ENCODE results near the gene FADD.
"Not testable (repeated sequence)": the region's sequence is repeated elsewhere in the genome, so short reads cannot be mapped to it uniquely, and the experiment has no call there.

FADD gene

DNA sequence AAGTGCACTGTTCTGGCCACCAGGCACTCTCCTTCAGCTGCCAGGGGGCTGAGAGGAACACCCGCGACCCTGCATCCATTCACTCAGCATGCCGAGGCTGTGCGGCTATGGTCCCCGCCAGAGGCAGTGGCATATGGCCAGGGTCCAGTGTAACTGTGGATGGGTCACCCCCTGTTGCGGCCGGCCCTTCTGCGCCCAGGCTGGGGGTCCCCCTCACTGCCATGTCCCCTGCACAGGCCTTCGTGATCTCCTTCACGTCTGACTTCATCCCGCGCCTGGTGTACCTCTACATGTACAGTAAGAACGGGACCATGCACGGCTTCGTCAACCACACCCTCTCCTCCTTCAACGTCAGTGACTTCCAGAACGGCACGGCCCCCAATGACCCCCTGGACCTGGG is 20.8 kb upstream of the FADD start:
- no peak for DNase-seq (ENCODE audit: low read depth in 2 of 2)

DNA sequence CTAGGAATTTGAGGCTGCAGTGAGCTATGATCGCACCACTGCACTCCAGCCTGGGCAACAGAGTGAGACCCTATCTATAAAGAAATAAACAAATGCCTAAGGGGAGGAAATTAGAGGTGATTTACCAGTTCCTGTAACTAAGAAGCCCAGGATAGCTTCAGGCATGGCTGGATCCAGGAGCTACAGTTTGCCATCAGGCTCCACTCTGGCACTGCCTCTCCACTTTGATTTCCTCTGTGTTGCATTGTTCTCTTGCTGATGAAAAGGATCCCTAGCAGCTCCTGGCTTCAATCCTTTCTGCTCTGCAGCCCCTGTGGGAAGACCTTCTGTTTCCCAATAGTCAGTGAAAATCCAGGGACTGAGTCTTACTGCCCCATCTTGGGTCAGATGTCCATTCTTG is 20.1 kb upstream of the FADD start:
- DNase-seq (ENCODE audit: low read depth in 2 of 2) = no peak

DNA sequence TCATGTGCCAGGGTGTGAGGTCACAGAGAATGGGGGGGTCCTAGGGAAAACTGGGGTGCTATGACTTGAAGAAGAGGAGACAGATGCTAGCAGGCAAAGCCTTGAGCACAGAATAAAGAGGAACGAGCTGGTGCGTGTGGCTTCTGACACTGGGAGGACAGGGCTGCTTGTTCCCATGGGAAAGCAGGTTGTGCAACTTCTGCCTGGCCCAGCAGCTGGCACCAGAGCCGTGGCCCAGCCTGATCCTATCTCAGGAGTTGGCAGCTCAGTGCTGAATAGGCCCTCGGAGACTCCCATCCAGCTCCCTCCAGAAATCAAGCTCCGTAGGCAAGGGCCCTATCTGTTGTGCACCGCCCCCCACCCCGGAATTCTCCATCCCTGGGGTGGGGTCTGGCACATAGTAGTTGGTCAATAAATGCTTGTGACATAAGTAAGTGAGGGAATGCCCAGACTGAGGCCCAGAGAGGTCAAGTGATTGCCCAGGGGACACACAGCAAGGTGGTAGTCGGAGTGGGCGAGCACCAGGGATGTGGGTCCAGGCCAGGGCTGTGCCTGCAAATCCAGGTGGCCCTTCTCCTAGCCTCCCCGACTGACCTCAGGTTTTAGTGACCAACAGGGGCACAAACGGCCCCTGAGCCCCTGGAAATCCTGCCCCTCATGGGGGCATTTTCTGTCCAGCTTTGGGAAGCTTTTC is 19.5 kb upstream of the FADD start:
- DNase-seq (ENCODE audit: low read depth in 2 of 2) = no peak

DNA sequence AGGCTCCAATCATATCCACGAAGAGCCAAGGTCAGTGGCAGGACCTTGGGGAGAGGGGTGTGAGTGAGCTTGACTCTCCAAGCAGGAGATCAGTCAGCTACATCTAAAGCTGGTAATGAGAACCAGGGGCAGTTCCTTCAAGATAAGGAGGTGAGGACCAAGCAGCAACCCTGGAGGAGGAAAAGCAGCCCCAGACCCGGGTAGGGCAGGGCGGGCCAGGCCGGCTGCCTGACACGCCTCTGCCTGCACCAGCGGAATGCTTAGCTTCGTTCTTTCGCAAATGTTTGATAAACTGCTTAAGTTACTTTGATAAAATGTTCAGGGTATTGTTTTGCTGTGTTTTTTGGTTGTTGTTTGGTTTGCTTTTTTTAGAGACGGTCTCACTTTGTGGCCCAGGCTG is 18.7 kb upstream of the FADD start:
- DNase-seq (ENCODE audit: low read depth in 2 of 2) = no peak

DNA sequence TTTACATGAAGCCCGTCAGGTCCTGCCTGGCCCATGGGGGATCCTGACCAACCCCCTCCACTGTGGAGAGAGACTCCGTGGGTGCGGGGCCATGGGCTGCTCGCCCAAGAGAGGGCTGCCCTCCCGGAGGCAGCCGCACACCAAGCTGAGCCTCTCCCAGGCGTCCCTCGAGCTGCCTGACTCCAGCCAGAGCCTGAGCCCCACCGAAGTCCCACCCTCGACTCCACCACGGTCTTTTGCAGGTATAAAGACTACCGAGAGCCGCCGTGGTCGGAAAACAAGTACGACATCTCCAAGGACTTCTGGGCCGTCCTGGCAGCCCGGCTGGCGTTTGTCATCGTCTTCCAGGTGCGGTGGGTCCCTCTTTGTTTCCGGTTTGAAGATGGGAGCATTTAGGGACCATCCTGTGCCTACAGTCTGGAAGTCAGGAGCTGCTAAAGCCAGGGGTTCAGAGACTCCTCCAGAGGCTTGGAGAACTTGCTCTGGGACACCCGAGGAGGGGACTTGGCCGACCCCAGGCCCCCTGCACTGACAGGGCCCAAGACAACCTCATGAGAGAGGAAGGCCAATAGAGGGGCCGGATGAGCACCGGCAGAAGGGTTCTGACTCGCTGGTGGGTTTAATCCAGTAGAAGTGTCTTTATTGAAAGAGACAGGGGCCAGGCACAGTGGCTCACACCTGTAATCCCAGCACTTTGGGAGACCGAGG is 17.6 kb upstream of the FADD start:
- no peak for DNase-seq (ENCODE audit: low read depth in 2 of 2)

DNA sequence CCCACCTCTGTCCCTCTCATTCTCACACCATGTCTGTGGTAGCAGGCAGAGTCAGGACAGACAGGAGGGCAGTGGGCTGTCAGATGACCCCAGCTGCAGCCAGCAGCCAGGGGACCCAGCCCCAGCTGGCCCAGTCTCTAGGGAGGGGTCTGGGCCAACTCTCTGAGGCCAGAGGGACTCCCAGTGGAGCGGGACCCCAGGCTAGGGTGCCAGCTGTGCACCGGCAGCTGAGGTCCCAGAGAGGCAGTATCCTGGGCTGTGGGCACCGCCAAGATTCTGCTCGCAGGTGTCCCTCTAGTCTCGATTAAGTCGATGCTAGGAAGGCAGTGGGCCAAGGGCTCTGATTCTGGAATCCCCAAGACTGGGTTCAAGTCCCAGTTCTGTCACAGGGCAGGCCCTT is 16.7 kb upstream of the FADD start:
- no peak for DNase-seq (ENCODE audit: low read depth in 2 of 2)

DNA sequence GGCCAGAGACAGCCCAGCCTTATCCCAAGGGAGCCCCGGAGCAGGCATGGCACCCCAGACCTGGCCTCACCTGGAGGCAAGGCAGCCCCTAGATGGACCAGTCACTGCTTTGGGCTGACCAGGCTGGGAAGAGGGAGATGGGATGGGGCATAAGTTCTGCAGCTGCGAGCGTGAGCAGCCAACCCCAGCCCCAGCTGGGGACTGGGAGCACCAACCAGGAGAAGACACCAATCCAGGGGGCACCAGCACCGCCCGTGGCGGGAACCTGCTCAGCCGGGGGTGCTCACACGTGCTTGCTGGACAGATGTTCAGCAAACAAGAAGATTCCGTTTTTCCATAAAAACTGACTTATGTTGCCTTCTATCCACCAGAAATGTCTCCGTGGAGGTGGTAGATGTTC is 16.2 kb upstream of the FADD start:
- no peak for DNase-seq (ENCODE audit: low read depth in 2 of 2)

DNA sequence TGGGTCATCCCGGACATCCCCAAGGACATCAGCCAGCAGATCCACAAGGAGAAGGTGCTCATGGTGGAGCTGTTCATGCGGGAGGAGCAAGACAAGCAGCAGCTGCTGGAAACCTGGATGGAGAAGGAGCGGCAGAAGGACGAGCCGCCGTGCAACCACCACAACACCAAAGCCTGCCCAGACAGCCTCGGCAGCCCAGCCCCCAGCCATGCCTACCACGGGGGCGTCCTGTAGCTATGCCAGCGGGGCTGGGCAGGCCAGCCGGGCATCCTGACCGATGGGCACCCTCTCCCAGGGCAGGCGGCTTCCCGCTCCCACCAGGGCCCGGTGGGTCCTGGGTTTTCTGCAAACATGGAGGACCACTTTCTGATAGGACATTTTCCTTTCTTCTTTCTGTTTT is 15.3 kb upstream of the FADD start:
- DNase-seq (ENCODE audit: low read depth in 2 of 2) = no peak

DNA sequence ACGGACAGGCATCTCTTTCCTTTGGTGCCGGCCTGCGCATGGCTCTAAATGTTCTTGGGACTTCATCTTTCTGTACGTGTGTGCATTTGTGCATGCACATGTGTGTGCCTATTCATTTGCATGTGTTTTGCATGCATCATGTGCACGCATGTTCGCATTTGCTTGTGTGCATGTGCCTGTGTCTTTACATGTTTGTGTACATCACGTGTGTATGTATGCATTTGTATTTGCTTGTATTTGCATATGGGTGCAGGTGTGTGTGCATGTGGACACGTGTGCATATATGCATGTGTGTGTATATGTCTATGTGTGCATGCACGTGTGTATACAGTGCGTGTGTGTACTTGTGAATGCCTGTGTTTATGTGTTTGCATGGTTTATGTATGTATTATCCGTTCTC is 13.5 kb upstream of the FADD start:
- DNase-seq (ENCODE audit: low read depth in 2 of 2) = no peak

DNA sequence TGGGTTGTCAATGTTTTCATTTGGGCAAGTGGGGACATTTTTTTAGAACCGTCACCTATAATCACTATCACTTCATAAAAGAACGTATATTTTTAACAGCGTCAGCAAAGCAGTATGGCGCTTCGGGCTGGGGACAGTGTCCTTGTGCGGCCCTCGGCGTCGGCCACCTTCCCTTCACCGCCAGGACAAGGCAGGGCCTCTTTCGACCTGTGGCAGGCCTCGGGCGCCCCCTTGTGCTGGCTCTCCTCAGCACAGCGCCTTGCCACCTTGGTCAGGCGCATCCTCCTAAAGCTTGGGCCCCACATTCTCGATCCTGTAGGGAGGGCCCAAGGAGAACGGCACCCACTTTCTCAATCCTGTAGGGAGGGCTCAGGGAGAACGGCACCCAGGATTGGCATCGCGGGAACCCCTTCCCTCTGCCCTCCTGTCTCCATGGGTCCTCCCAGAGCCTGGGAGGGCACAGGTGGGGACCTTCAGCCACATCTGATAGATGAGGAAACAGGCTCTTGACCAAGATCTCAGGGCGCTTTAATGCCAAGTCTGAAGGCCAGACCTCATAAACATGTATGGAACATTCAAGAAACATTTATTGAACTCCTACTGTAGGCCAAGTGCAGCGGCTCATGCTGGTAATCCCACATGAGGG is 11.5 kb upstream of the FADD start:
- peak; percentile 31 to 53 for DNase-seq (ENCODE audit: low read depth in 2 of 2)

DNA sequence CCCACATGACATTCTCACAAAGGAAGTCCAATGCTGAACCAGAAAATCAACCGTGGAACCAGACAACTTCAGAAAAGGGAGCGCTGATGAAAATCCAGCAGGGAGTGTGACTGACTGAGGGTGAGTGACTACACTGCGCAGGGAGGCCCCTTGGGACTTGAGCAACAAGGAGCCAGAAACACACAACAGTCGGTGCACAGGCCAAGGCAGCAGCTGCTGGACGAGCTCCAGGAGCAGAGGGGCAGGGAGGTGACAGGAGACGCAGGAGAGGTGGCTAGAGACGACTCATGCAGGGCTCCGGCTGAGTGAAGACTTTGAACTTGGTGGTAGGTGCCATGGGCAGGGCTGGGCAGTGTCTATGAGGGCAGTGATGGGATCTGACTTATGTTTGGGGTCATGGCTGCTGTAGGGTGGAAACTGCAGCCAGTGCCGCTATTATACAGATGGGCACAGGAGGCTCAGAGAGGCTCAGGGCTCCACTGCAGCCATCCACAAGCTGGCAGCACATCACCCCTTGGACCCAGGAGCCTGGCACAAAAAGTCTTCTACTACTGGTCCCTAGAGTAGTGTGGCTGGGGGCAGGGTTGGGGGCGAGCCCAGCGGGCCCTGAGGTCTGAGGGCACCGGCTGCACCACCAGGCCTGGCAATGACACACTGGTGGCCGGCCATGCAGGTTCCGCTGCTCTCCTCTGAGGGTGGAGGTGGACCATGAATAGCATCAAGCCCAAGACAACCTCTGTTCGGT is 10.3 kb upstream of the FADD start:
- DNase-seq (ENCODE audit: low read depth in 2 of 2) = no peak

DNA sequence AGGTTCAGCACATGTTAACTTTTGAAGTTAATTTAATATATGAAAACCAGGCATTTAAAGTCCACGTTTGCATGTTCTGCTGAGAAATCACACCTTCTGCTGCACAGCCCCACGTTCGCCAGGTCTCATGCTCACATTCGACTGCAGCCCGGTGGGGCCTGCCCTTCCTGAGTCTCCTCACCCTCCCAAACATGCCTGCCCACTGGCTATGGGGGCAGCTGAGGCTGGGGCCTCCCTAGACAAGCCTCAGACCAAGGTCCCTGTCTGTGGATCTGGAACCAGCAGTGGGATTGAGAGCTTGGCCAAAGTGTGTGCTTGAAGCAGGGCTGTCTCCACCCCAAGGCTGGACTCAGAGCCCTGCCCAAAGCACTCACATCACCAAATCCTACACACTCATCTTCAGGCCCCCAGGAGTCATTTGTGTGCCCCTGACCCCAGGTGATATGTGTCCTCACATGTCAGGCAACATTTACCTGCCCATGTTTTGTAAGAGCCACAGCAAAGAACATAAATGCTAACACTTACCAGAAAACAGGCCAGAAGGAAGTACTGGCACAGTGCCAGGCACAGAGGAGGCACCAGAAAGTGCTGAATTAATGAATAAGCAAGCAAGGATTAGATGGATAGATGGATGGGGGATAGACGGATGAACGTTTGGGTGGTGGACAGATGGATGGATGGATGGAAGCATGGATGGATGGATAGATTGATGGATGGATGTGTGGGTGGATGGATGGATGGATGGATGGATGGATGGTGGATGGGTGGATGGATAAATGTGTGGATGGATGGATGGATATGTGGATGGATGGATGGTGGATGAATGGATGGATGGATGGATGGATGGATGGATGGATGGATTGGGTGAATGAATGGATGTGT is 9.4 kb upstream of the FADD start:
- no peak for DNase-seq (ENCODE audit: low read depth in 2 of 2)

DNA sequence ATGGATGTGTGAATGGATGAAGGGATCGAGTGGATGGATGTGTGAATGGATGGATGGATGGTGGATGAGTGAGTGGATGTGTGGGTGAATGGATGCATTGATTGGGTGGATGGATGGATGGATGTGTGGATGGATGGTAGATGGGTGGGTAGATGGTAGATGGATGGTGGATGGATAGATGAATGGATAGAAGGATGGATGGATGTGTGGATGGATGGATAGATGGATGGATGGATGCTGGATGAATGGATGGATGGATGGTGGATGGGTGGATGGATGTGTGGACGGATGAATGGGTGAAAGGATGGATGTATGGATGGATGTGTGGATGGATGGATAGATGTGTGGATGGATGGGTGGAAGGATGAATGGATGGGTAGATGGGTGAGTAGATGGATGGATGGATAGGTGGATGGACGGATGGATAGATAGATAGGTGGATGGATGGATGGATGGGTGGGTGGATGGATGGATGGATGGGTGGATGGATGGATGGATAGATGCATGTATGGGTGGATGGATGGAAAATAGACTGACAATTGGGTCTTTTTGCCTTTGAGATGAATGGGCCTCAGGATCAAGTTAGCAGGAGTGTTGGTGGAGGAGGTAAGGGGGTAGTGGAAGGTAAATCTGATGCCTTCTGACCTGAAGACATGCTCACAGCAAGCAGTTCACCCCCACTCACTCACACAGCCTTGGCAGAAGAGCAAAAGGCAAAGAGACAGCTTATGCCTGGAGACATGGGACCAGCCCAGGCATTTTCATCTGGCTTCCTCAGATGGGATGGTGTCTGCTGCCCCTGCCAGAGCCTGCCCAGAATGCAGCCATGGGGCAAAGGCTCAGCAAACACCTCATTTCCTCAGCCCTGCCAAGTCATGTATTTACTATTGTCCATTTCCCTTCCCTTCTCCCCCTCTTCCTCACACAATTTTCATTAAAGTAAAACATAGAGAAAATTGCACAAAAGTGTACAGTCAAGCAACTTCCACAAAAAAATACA is 8.0 kb upstream of the FADD start:
- no peak for DNase-seq (ENCODE audit: low read depth in 2 of 2)

DNA sequence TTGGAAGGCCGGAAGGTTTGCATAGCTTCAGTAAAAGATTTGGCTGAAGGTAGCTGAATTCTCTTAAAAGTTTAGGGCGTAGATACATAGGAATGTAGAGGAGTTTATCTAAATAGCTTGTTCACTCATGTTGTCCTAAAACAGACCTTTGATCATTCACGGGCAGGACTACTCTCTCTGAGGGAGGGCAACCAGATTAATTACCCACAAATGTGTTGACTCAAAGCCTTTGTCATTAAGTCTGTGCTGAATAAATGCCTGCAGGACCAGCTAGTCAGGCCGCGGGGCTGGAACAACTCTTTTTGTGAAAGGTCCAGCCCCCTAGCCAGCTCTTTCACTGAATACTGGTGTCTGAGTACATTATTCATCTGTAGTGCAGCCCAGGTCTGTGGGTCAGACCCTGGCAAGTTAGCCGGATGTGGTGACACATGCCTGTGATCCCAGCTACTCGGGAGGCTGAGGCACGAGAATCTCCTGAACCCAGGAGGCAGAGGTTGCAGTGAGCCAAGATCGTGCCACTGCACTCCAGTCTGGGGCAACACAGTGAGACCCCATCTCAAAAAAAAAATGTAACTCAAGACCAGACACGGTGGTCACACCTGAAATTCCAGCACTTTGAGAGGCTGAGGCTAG is 2.8 kb upstream of the FADD start:
- no peak for DNase-seq (ENCODE audit: low read depth in 2 of 2)

DNA sequence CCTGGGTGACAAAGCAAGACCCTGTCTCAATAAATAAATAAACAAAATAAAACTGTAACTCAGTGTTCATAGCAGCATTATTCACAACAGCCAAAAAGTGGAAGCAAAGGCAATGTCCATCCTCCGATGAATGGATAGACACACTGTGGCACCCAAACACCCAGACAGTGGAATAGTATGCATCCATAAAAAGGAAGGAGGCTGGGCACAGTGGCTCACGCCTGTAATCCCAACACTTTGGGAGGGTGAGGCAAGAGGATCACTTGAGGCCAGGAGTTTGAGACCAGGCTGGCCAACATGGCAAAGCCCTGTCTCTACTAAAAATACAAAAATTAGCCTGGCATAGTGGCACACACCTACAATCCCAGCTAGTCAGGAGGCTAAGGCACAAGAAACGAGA is 2.0 kb upstream of the FADD start:
- not testable (repeated sequence) for DNase-seq (ENCODE audit: low read depth in 2 of 2)

DNA sequence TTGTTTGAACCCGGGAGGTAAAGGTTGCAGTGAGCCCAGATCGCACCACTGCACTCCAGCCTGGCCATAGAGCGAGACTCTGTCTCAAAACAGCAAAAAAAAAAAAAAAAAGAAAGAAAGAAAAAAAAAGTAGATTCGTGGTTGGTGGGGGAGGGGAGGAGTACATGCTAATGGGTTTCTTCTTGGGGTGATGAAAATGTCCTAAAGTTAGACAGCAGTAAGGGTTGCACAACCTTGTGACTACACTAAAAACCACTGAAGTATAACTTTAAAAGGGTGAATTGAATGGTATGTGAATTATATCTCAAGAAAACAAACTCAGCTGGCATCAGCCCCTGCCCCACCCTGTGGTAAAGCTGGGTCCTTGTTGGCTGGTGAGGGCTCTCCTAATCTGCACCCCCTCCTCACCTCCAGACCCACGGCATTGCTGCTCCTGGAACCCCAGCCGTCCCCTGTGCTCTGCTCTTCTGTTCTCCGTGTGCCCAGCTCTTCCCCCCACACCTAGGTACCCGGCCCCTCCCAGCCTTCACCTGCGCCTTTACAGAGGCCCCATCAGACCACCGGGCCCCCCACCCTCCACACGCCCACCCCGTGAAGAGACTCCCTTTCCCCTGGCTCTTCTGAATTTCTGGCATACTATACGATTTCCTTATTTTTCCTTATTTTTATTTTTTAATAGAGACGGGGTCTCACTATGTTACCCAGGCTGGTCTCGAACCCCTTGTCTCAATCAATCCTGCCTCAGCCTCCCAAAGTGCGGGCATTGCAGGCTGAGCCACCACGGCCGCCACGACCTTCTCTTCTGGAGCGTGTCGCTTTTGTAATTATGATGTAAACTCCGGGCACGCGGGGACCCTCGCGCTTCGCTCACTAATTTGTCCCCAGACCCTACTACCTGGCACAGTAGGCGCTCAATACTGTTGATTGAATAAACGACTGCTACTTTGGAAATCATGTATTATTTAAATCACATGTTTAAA is 924 bp upstream of the FADD start:
- no peak for DNase-seq (ENCODE audit: low read depth in 2 of 2)

DNA sequence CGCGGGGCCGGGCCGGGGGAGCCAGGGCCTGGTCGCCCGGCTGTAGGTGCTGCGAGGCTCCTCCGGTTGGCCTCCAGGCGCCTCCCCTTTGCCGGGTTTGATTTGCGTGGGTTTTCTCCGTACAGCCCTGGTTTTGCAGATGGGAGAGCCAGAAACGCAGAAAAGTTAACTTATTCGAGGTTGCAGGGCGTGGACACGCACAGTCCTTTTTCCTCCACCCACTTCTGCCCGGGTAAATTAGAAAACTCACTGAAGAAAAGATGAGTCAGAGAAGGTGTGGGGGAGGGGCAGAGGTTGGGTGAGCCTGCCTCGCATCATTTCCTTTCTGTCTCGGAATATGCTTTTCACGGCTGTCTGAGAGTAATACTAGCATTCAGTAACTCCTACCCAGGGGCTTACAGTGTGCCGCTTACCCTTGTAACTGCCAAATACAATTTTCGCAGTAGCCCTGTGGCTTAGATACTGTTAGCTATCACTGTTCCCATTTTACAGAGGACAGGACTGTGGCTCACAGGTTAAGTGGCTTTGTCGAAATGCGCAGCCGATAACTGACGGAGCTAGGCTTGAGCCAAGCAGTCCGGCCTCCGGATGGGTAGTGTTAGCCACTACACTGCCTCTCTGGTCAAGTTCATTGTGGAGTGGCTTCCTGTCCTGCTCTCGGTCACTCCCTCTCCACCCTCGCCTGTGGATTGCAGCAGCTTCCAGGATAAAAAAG is 812 bp downstream of the FADD start:
- peak; percentile 84 to 97 for DNase-seq (ENCODE audit: low read depth in 2 of 2)

DNA sequence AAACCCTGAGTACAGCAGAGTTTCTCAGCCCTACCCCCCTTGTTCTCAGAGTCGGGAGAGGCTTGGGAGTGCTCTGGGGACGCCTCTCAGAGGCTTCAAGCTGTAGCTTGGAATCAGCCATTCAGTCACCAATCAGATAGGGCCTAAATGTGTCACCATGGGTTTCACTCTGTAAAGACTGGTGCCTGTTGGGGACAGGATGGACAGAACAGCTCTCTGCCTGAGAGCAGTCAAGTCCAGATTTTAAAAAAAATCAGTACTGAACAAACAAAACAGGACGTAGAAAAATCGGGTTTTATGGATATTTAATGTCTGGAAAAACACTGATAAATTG is 1.3 kb downstream of the FADD start:
- DNase-seq (ENCODE audit: low read depth in 2 of 2) = no peak
